GM21737 (cell line): ENCODE results near the gene TASL.
A peak's percentile ranks its signal among the peaks of the same experiment; 100 is the strongest.
"Not testable (repeated sequence)": the region's sequence is repeated elsewhere in the genome, so short reads cannot be mapped to it uniquely, and the experiment has no call there.

ENCODE experiments used
- ATAC-seq: cut with Tn5 transposase; IDR thresholded peaks from one replicate; pipeline ENCODE4 v1.9.1; 2021; ENCODE audit warnings: mild to moderate bottlenecking, moderate library complexity; ENCODE audit not compliant: unreplicated experiment

TASL gene

GRCh38 chrX:30577362-30577991 is at the start of gene TASL:
Gene TASL (minus strand): TSS chrX:30577766. CDS start chrX:30560355, 17,411 bp downstream.
- ATAC-seq = peak; percentile 82

GRCh38 chrX:30626402-30626801 is 48.8 kb upstream of the TASL start:
- no peak for ATAC-seq

- ATAC-seq = no peak
Measured at GRCh38 chrX:30622361-30622760, 44.8 kb upstream of the TASL start.

GRCh38 chrX:30620980-30621618 is 43.5 kb upstream of the TASL start:
- ATAC-seq = no peak

GRCh38 chrX:30620125-30620524 is 42.6 kb upstream of the TASL start:
- no peak for ATAC-seq

- ATAC-seq = no peak
Measured at GRCh38 chrX:30618160-30618765, 40.7 kb upstream of the TASL start.

GRCh38 chrX:30615229-30615628 is 37.7 kb upstream of the TASL start:
- no peak for ATAC-seq

- no peak for ATAC-seq
Measured at GRCh38 chrX:30613721-30614120, 36.2 kb upstream of the TASL start.

- no peak for ATAC-seq
Measured at GRCh38 chrX:30612250-30612655, 34.7 kb upstream of the TASL start.

GRCh38 chrX:30610026-30610425 is 32.5 kb upstream of the TASL start:
- no peak for ATAC-seq

GRCh38 chrX:30607155-30607554 is 29.6 kb upstream of the TASL start:
- ATAC-seq = no peak

GRCh38 chrX:30600269-30601176 is 23.0 kb upstream of the TASL start:
- not testable (repeated sequence) for ATAC-seq

GRCh38 chrX:30597216-30598012 is 19.8 kb upstream of the TASL start:
- ATAC-seq = peak; percentile 74

- peak; percentile 34 for ATAC-seq
Measured at GRCh38 chrX:30593440-30594200, 16.1 kb upstream of the TASL start.

- no peak for ATAC-seq
Measured at GRCh38 chrX:30592831-30593230, 15.3 kb upstream of the TASL start.

- ATAC-seq = no peak
Measured at GRCh38 chrX:30590368-30590767, 12.8 kb upstream of the TASL start.

GRCh38 chrX:30589146-30589888 is 11.8 kb upstream of the TASL start:
- peak; percentile 58 for ATAC-seq

- no peak for ATAC-seq
Measured at GRCh38 chrX:30586516-30586915, 8.9 kb upstream of the TASL start.

- ATAC-seq = no peak
Measured at GRCh38 chrX:30582664-30583063, 5.1 kb upstream of the TASL start.
